ENCODE data around the gene AKAP11.

- TF ChIP-seq CTCF (IDR thresholded peaks at IDR 0.05) (no peak), POLR2A (IDR thresholded peaks at IDR 0.05) (no peak)
Measured at GRCh38 chr13:42280537-42280936, 8.6 kb downstream of the AKAP11 start.
